GM18861 (cell line): ENCODE data around the gene SLC1A5.
"Not testable (repeated sequence)": the region's sequence is repeated elsewhere in the genome, so short reads cannot be mapped to it uniquely, and the experiment has no call there.

Experiments
- ATAC-seq: cut with Tn5 transposase; IDR thresholded peaks from one replicate; pipeline ENCODE4 v1.9.1; 2021; ENCODE audit not compliant: unreplicated experiment

SLC1A5 gene

GRCh38 chr19:46802152-46802551, 13.8 kb upstream of the SLC1A5 start:
- no peak for ATAC-seq

GRCh38 chr19:46798713-46799112, 10.3 kb upstream of the SLC1A5 start:
- ATAC-seq = no peak

GRCh38 chr19:46797881-46798280, 9.5 kb upstream of the SLC1A5 start:
- no peak for ATAC-seq

GRCh38 chr19:46791944-46792343, 3.5 kb upstream of the SLC1A5 start:
- ATAC-seq = no peak

GRCh38 chr19:46789371-46789770, 977 bp upstream of the SLC1A5 start:
- no peak for ATAC-seq

GRCh38 chr19:46788968-46789338, 559 bp upstream of the SLC1A5 start:
- no peak for ATAC-seq

- ATAC-seq = no peak
Measured at GRCh38 chr19:46787331-46788261, 798 bp downstream of the SLC1A5 start.

GRCh38 chr19:46787040-46787330, 1.4 kb downstream of the SLC1A5 start:
- ATAC-seq = no peak

GRCh38 chr19:46786236-46787039, 2.0 kb downstream of the SLC1A5 start:
- ATAC-seq = peak; percentile 33

- ATAC-seq = no peak
Measured at GRCh38 chr19:46785980-46786235, 2.5 kb downstream of the SLC1A5 start.

GRCh38 chr19:46785054-46785979, 3.1 kb downstream of the SLC1A5 start:
- no peak for ATAC-seq

- ATAC-seq = peak; percentile 36
Measured at GRCh38 chr19:46784262-46785053, 3.9 kb downstream of the SLC1A5 start.

- ATAC-seq = no peak
Measured at GRCh38 chr19:46783670-46784069, 4.7 kb downstream of the SLC1A5 start.

- no peak for ATAC-seq
Measured at GRCh38 chr19:46782355-46783019, 5.9 kb downstream of the SLC1A5 start.

GRCh38 chr19:46777956-46778645, 10.3 kb downstream of the SLC1A5 start:
- not testable (repeated sequence) for ATAC-seq

- ATAC-seq = no peak
Measured at GRCh38 chr19:46776927-46777911, 11.2 kb downstream of the SLC1A5 start.

- ATAC-seq = no peak
Measured at GRCh38 chr19:46775642-46776258, 12.6 kb downstream of the SLC1A5 start.

GRCh38 chr19:46773018-46773399, 15.4 kb downstream of the SLC1A5 start:
- no peak for ATAC-seq
